ENCODE measurements around the gene CDHR3. TPM values are rescaled to one million over a fixed set of nuclear protein-coding genes. Genes with fewer than 3 reads are reported as not detected.

The CDHR3 gene
- total RNA-seq, 1 experiment from 2014 or later: 19.1 TPM

GRCh38 chr7:106050746-106051117, 87.7 kb downstream of the CDHR3 start (continued):
- no peak for TF ChIP-seq CDX4 (CRISPR knock-in tag; IDR thresholded peaks at IDR 0.05; ENCODE audit: borderline replicate concordance)
- TF ChIP-seq ZNF138 (CRISPR knock-in tag; conservative IDR thresholded peaks at IDR 0.05): no peak
- TF ChIP-seq NR3C1 (CRISPR knock-in tag; conservative IDR thresholded peaks at IDR 0.05; ENCODE audit: low read depth): no peak
- TF ChIP-seq ZBTB43 (CRISPR knock-in tag; IDR thresholded peaks at IDR 0.05): no peak
- no peak for TF ChIP-seq NR2C2 (CRISPR knock-in tag; IDR thresholded peaks at IDR 0.05)
- TF ChIP-seq NFATC4 (CRISPR knock-in tag; IDR thresholded peaks at IDR 0.05): no peak
- TF ChIP-seq, protein P1, sequence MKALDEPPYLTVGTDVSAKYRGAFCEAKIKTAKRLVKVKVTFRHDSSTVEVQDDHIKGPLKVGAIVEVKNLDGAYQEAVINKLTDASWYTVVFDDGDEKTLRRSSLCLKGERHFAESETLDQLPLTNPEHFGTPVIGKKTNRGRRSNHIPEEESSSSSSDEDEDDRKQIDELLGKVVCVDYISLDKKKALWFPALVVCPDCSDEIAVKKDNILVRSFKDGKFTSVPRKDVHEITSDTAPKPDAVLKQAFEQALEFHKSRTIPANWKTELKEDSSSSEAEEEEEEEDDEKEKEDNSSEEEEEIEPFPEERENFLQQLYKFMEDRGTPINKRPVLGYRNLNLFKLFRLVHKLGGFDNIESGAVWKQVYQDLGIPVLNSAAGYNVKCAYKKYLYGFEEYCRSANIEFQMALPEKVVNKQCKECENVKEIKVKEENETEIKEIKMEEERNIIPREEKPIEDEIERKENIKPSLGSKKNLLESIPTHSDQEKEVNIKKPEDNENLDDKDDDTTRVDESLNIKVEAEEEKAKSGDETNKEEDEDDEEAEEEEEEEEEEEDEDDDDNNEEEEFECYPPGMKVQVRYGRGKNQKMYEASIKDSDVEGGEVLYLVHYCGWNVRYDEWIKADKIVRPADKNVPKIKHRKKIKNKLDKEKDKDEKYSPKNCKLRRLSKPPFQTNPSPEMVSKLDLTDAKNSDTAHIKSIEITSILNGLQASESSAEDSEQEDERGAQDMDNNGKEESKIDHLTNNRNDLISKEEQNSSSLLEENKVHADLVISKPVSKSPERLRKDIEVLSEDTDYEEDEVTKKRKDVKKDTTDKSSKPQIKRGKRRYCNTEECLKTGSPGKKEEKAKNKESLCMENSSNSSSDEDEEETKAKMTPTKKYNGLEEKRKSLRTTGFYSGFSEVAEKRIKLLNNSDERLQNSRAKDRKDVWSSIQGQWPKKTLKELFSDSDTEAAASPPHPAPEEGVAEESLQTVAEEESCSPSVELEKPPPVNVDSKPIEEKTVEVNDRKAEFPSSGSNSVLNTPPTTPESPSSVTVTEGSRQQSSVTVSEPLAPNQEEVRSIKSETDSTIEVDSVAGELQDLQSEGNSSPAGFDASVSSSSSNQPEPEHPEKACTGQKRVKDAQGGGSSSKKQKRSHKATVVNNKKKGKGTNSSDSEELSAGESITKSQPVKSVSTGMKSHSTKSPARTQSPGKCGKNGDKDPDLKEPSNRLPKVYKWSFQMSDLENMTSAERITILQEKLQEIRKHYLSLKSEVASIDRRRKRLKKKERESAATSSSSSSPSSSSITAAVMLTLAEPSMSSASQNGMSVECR (CRISPR knock-in tag; IDR thresholded peaks at IDR 0.05; ENCODE audit: borderline replicate concordance): no peak
- TF ChIP-seq EMX1 (CRISPR knock-in tag; IDR thresholded peaks at IDR 0.05): no peak

DNA sequence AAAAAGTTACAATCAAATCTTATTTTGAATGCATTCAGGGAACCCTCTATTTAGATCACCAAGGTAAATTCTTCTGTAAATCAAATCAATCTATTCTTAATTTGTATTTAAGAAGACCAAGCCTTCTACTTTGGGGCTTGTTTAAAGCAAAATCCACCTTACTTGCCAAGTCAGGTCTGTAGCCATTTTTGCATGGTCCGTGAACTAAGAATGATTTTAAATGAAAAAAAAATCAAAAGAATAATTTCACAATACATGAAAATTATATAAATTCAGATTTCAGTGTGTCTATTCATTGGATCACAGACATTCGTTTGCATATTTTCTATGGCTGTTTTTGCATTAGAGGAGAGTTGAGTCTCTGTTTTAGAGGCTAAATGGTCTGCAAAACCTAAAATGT, 89.6 kb downstream of the CDHR3 start:
- CTCF ChIA-PET: no interaction called here
- peaks cover 9% of the 10 kb centered on the region; the same call in 1 of the 2 replicates for H3K36me3 Mint-ChIP-seq
- no peak overlapping the region for H3K4me3 Mint-ChIP-seq
- H3K27ac Mint-ChIP-seq: no peak overlapping the region
- H3K9me3 Mint-ChIP-seq: peaks cover 14% of the 10 kb centered on the region
- ATAC-seq (no peak), DNase-seq (ENCODE audit: low spot score) (no peak)
- POLR2A ChIA-PET: no interaction called here
- H3K27me3 Mint-ChIP-seq (ENCODE audit: low read depth): peaks cover 3% of the 10 kb centered on the region
- H3K4me1 Mint-ChIP-seq: peaks cover 22% of the 10 kb centered on the region
- TF ChIP-seq, protein P2, sequence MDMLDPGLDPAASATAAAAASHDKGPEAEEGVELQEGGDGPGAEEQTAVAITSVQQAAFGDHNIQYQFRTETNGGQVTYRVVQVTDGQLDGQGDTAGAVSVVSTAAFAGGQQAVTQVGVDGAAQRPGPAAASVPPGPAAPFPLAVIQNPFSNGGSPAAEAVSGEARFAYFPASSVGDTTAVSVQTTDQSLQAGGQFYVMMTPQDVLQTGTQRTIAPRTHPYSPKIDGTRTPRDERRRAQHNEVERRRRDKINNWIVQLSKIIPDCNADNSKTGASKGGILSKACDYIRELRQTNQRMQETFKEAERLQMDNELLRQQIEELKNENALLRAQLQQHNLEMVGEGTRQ (CRISPR knock-in tag; IDR thresholded peaks at IDR 0.05): no peak
- TF ChIP-seq ESRRA (CRISPR knock-in tag; IDR thresholded peaks at IDR 0.05; ENCODE audit: borderline replicate concordance) (no peak), TEAD4 (CRISPR knock-in tag; IDR thresholded peaks at IDR 0.05) (no peak), IRF2 (CRISPR knock-in tag; IDR thresholded peaks at IDR 0.05; ENCODE audit: borderline replicate concordance, low read depth) (no peak), EMX1 (CRISPR knock-in tag; IDR thresholded peaks at IDR 0.05) (no peak), PRRX2 (CRISPR knock-in tag; IDR thresholded peaks at IDR 0.05) (no peak), GRHL2 (CRISPR knock-in tag; IDR thresholded peaks at IDR 0.05; ENCODE audit: insufficient replicate concordance, severe bottlenecking) (no peak), NR2C2 (CRISPR knock-in tag; IDR thresholded peaks at IDR 0.05) (no peak), HMGA2 (CRISPR knock-in tag; IDR thresholded peaks at IDR 0.05) (no peak), ZBTB21 (CRISPR knock-in tag; IDR thresholded peaks at IDR 0.05; ENCODE audit: borderline replicate concordance) (no peak), TCF7 (CRISPR knock-in tag; IDR thresholded peaks at IDR 0.05; ENCODE audit: low read depth) (no peak)
- TF ChIP-seq, protein P3, sequence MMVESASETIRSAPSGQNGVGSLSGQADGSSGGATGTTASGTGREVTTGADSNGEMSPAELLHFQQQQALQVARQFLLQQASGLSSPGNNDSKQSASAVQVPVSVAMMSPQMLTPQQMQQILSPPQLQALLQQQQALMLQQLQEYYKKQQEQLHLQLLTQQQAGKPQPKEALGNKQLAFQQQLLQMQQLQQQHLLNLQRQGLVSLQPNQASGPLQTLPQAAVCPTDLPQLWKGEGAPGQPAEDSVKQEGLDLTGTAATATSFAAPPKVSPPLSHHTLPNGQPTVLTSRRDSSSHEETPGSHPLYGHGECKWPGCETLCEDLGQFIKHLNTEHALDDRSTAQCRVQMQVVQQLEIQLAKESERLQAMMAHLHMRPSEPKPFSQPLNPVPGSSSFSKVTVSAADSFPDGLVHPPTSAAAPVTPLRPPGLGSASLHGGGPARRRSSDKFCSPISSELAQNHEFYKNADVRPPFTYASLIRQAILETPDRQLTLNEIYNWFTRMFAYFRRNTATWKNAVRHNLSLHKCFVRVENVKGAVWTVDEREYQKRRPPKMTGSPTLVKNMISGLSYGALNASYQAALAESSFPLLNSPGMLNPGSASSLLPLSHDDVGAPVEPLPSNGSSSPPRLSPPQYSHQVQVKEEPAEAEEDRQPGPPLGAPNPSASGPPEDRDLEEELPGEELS (CRISPR knock-in tag; IDR thresholded peaks at IDR 0.05): no peak
- TF ChIP-seq, protein P4, sequence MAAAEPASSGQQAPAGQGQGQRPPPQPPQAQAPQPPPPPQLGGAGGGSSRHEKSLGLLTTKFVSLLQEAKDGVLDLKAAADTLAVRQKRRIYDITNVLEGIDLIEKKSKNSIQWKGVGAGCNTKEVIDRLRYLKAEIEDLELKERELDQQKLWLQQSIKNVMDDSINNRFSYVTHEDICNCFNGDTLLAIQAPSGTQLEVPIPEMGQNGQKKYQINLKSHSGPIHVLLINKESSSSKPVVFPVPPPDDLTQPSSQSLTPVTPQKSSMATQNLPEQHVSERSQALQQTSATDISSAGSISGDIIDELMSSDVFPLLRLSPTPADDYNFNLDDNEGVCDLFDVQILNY (CRISPR knock-in tag; IDR thresholded peaks at IDR 0.05): no peak
- TF ChIP-seq, protein P5, sequence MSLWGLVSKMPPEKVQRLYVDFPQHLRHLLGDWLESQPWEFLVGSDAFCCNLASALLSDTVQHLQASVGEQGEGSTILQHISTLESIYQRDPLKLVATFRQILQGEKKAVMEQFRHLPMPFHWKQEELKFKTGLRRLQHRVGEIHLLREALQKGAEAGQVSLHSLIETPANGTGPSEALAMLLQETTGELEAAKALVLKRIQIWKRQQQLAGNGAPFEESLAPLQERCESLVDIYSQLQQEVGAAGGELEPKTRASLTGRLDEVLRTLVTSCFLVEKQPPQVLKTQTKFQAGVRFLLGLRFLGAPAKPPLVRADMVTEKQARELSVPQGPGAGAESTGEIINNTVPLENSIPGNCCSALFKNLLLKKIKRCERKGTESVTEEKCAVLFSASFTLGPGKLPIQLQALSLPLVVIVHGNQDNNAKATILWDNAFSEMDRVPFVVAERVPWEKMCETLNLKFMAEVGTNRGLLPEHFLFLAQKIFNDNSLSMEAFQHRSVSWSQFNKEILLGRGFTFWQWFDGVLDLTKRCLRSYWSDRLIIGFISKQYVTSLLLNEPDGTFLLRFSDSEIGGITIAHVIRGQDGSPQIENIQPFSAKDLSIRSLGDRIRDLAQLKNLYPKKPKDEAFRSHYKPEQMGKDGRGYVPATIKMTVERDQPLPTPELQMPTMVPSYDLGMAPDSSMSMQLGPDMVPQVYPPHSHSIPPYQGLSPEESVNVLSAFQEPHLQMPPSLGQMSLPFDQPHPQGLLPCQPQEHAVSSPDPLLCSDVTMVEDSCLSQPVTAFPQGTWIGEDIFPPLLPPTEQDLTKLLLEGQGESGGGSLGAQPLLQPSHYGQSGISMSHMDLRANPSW (CRISPR knock-in tag; conservative IDR thresholded peaks at IDR 0.05; ENCODE audit: low read depth): no peak
- TF ChIP-seq, protein P6, sequence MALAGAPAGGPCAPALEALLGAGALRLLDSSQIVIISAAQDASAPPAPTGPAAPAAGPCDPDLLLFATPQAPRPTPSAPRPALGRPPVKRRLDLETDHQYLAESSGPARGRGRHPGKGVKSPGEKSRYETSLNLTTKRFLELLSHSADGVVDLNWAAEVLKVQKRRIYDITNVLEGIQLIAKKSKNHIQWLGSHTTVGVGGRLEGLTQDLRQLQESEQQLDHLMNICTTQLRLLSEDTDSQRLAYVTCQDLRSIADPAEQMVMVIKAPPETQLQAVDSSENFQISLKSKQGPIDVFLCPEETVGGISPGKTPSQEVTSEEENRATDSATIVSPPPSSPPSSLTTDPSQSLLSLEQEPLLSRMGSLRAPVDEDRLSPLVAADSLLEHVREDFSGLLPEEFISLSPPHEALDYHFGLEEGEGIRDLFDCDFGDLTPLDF (CRISPR knock-in tag; IDR thresholded peaks at IDR 0.05): no peak
